ENCODE measurements around the gene PNPT1.
"Not testable (repeated sequence)": the region's sequence is repeated elsewhere in the genome, so short reads cannot be mapped to it uniquely, and the experiment has no call there.

The PNPT1 gene

GRCh38 chr2:55710025-55710424, 16.4 kb upstream of the PNPT1 start:
- Histone ChIP-seq H3K27me3 (ENCODE audit: control insufficient read depth, low read length) (0 out of 2 replicates have a peak, but pooled peaks cover 4% of the 10 kb centered on the region), H4K20me1 (ENCODE audit: control insufficient read depth, insufficient read depth, low read depth, low read length) (no peaks in the 10 kb centered on the region), H3K9me3 (ENCODE audit: control insufficient read depth, insufficient read depth, low read length) (no peaks in the 10 kb centered on the region), H3K4me2 (ENCODE audit: low read length) (no peak overlapping the region), H3K36me3 (ENCODE audit: control insufficient read depth, low read length) (no peaks in the 10 kb centered on the region), H3K4me1 (ENCODE audit: control insufficient read depth, low read length) (peaks cover 2% of the 10 kb centered on the region; the same call in 1 of the 2 replicates), H3K27ac (ENCODE audit: low read depth, low read length) (no peak overlapping the region), H3K9me2 (replicated peaks; ENCODE audit: control insufficient read depth, low read length) (no peaks in the 10 kb centered on the region), H3K79me2 (ENCODE audit: control insufficient read depth, low read length) (no peaks in the 10 kb centered on the region), H3K4me3 (ENCODE audit: low read length) (no peak overlapping the region), H3F3A (ENCODE audit: control insufficient read depth, insufficient read depth) (no peaks in the 10 kb centered on the region)
- TF ChIP-seq, protein P1, sequence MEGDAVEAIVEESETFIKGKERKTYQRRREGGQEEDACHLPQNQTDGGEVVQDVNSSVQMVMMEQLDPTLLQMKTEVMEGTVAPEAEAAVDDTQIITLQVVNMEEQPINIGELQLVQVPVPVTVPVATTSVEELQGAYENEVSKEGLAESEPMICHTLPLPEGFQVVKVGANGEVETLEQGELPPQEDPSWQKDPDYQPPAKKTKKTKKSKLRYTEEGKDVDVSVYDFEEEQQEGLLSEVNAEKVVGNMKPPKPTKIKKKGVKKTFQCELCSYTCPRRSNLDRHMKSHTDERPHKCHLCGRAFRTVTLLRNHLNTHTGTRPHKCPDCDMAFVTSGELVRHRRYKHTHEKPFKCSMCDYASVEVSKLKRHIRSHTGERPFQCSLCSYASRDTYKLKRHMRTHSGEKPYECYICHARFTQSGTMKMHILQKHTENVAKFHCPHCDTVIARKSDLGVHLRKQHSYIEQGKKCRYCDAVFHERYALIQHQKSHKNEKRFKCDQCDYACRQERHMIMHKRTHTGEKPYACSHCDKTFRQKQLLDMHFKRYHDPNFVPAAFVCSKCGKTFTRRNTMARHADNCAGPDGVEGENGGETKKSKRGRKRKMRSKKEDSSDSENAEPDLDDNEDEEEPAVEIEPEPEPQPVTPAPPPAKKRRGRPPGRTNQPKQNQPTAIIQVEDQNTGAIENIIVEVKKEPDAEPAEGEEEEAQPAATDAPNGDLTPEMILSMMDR (IDR thresholded peaks at IDR 0.05; ENCODE audit: low read depth, low read length, poor library complexity, severe bottlenecking): no peak
- TF ChIP-seq EZH2phosphoT487 (IDR thresholded peaks at IDR 0.05; ENCODE audit: borderline replicate concordance, low read length): no peak

GRCh38 chr2:55707751-55708150, 14.1 kb upstream of the PNPT1 start:
- Histone ChIP-seq H3F3A (ENCODE audit: control insufficient read depth, insufficient read depth) (no peaks in the 10 kb centered on the region), H3K4me1 (ENCODE audit: control insufficient read depth, low read length) (no peaks in the 10 kb centered on the region), H4K20me1 (ENCODE audit: control insufficient read depth, insufficient read depth, low read depth, low read length) (no peaks in the 10 kb centered on the region), H3K9me2 (replicated peaks; ENCODE audit: control insufficient read depth, low read length) (no peaks in the 10 kb centered on the region), H3K4me2 (ENCODE audit: low read length) (no peak overlapping the region), H3K27ac (ENCODE audit: low read depth, low read length) (no peak overlapping the region), H3K27me3 (ENCODE audit: control insufficient read depth, low read length) (peaks cover 8% of the 10 kb centered on the region; the same call in 1 of the 2 replicates), H3K9me3 (ENCODE audit: control insufficient read depth, insufficient read depth, low read length) (no peaks in the 10 kb centered on the region), H3K79me2 (ENCODE audit: control insufficient read depth, low read length) (no peaks in the 10 kb centered on the region), H3K4me3 (ENCODE audit: low read length) (no peak overlapping the region), H3K36me3 (ENCODE audit: control insufficient read depth, low read length) (no peaks in the 10 kb centered on the region)
- TF ChIP-seq, protein P1 (IDR thresholded peaks at IDR 0.05; ENCODE audit: low read depth, low read length, poor library complexity, severe bottlenecking): no peak
- no peak for TF ChIP-seq EZH2phosphoT487 (IDR thresholded peaks at IDR 0.05; ENCODE audit: borderline replicate concordance, low read length)

DNA sequence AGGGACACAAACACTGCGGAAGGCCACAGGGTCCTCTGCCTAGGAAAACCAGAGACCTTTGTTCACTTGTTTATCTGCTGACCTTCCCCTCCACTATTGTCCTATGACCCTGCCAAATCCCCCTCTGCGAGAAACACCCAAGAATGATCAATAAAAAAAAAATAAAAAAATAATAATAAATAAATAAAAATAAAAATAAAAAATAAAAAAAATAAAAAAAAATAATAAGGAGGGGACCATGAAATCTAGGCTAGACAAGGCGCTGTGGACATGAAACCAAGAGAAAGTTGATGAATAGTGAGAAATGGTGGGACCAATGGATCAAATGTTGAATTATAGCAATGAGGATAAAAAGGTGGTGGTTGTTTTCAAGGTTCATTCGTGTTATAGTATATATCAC, 12.6 kb upstream of the PNPT1 start:
- not testable (repeated sequence) for H3K27me3 ChIP-seq (ENCODE audit: control insufficient read depth, low read length); H3K27ac ChIP-seq (ENCODE audit: low read depth, low read length); H3K9me2 ChIP-seq (replicated peaks; ENCODE audit: control insufficient read depth, low read length); H4K20me1 ChIP-seq (ENCODE audit: control insufficient read depth, insufficient read depth, low read depth, low read length); H3K4me2 ChIP-seq (ENCODE audit: low read length); H3K79me2 ChIP-seq (ENCODE audit: control insufficient read depth, low read length); H3K9me3 ChIP-seq (ENCODE audit: control insufficient read depth, insufficient read depth, low read length); H3F3A ChIP-seq (ENCODE audit: control insufficient read depth, insufficient read depth); H3K36me3 ChIP-seq (ENCODE audit: control insufficient read depth, low read length); H3K4me3 ChIP-seq (ENCODE audit: low read length); H3K4me1 ChIP-seq (ENCODE audit: control insufficient read depth, low read length)

- Histone ChIP-seq H3K9me3 (ENCODE audit: control insufficient read depth, insufficient read depth, low read length) (no peaks in the 10 kb centered on the region), H4K20me1 (ENCODE audit: control insufficient read depth, insufficient read depth, low read depth, low read length) (no peaks in the 10 kb centered on the region), H3K4me2 (ENCODE audit: low read length) (no peak overlapping the region), H3K4me3 (ENCODE audit: low read length) (no peak overlapping the region), H3K9me2 (replicated peaks; ENCODE audit: control insufficient read depth, low read length) (no peaks in the 10 kb centered on the region), H3K27me3 (ENCODE audit: control insufficient read depth, low read length) (peaks cover 8% of the 10 kb centered on the region; the same call in 1 of the 2 replicates), H3K27ac (ENCODE audit: low read depth, low read length) (no peak overlapping the region), H3K4me1 (ENCODE audit: control insufficient read depth, low read length) (no peaks in the 10 kb centered on the region), H3K36me3 (ENCODE audit: control insufficient read depth, low read length) (no peaks in the 10 kb centered on the region), H3K79me2 (ENCODE audit: control insufficient read depth, low read length) (no peaks in the 10 kb centered on the region), H3F3A (ENCODE audit: control insufficient read depth, insufficient read depth) (no peaks in the 10 kb centered on the region)
- TF ChIP-seq EZH2phosphoT487 (IDR thresholded peaks at IDR 0.05; ENCODE audit: borderline replicate concordance, low read length): no peak
- TF ChIP-seq, protein P1 (IDR thresholded peaks at IDR 0.05; ENCODE audit: low read depth, low read length, poor library complexity, severe bottlenecking): no peak
Measured at GRCh38 chr2:55705027-55705653, 11.5 kb upstream of the PNPT1 start.

Measured in DOHH2 (cell line).